Stimulated activated CD4-positive, alpha-beta T cell treated with anti-CD3 and anti-CD28 coated beads, TNF-alpha, amount 100 ng/mL, for 48 hours (primary cell): Measurements from ENCODE around the gene PRDM8.
"Not testable (repeated sequence)": the region's sequence is repeated elsewhere in the genome, so short reads cannot be mapped to it uniquely, and the experiment has no call there.

ENCODE experiments used
- DNase-seq, 3 donors: peaks; one replicate each; pipeline ENCODE4 v3.0.0-alpha.2; 2020; ENCODE audit warnings: low read depth in 3 of 3

The PRDM8 gene

DNA sequence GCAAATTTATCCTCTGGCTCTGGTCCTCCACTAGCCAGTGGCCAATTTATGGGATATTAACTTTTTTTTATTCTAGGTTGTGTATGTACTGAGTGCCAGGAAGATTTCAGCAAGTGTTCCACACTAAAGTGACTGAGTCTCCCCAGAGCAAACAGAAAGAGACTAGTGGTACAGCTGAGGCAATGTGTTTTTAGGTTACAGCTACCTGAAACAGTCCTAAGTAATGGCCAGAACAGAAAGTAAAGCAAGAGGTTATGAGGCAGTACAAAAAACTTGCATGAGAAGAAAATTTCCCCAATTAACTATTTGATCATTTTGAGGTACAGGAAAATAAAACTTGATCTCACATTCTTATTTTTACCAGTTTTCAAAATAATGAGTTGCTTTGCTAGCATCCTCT, 31.2 kb downstream of the PRDM8 start:
- DNase-seq, result no peak

DNA sequence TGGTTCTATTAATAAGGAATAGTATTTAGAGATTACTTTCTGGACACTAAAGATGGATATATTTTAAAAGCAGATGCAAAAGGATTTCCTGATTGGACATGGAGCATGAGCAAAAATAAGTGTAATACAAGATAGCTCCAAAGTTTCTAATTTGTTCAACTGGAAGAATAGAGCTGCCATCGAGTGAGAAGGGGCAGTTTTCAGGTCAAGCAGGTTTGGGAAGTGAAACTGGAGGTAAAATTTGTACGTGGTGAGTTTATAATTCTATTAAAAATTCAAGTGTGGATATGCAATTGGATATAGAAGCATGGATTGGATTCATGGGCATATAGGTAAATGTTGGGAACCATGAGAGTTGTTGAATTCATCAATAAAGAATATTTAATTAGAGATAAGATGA, 31.8 kb downstream of the PRDM8 start:
- no peak for DNase-seq

DNA sequence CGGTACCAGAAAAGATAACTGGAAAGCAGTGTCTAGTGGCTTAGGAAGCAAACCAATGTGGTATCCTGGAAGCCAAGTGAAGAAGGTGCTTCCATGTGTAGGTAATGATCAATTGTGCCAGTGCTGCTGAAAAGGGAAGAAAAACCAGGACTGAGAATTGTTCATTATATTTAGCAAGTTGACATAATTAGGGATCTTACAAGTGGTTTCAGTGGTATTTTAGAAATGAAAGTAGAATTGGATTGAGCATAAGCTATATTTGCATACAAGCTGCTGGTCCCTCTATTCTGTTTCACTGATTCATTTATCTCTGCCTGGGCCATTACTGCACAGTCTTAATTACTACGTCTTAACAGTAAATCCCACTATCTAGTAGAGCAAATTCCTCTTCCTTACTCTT, 32.3 kb downstream of the PRDM8 start:
- DNase-seq, result no peak

DNA sequence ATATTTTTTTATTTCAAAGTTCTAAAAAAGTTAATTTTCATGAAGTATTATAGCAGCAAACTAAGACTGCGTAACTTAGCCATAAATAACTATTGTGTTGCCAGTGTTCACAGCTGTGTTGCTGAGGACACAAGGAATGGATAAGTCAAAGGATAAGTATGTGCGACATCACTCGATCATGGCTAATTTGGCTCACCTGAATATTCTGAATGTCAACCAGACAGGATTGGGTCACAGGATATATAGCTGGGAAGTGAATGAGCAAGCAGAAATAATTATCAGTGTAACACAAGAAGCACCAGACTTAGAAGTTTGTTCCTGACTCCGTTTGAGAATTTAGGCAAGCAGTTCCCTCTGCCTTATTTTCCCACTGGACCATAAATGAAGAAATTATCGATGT, 33.9 kb downstream of the PRDM8 start:
- DNase-seq, result no peak

DNA sequence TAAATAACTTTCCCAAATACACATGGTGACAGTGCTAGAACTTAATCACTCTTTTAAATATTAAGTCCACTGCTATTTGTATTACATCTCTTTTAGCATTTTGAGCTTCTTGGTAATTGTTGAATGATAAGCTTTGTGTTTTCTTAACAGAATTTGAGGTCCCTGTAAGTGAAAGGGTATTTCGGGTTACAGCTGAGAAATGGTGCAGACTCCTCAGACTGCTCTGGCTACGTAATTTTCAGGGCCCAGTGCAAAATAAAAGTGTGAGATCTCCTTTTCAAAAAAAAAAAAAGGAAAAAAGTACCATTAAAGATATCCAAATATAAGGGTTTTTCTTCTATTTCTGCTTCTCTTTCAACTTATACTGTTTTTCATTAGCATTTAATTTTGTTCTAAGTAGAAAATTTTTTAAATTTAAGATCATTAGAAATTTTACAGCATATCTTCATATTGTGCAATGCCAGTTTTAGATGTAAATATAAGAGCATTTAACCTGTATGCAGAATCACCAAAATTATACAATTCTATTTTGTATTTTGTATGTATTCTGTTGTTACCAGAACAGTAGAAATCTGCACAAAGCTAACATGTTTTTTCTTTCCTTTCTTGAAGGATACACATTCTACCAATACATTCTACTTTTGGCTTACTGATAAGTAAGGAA, 35.5 kb downstream of the PRDM8 start:
- DNase-seq, result no peak

DNA sequence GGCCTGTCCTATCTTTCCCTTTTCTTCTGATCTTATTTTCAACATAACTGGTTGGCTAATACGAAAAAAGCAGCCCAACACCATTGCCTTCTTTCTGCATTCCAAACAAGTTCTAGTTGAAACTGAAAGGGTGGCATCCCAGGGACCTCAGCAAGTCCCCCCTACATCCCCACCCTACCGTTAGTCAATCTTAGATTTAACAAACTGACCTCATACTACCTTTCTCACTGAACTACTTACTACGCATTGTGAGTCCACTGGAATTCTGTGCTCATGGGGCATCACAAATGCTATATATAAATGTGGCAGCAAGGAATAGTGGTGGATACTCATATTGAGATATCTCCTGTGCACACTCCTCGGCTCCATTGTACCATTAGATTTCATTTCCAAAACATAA, 36.1 kb downstream of the PRDM8 start:
- DNase-seq, result no peak

DNA sequence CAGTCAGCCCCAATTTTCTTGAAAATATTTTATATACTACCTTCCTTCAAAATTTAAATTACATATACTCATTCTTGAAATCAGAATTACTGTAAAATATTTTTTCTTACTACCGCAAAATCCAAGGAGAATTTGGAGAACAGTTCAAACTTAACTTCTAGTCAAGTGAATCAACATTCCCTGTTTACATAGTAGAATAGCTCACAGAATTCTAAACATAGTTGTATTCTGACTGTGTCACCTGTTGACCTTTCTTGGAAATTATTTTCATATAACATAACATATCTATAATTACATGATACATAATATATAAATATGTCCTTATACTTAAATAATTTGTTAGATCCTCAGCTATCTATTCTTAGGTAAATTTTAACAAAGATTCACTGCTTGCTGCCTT, 38.1 kb downstream of the PRDM8 start:
- DNase-seq, result no peak

DNA sequence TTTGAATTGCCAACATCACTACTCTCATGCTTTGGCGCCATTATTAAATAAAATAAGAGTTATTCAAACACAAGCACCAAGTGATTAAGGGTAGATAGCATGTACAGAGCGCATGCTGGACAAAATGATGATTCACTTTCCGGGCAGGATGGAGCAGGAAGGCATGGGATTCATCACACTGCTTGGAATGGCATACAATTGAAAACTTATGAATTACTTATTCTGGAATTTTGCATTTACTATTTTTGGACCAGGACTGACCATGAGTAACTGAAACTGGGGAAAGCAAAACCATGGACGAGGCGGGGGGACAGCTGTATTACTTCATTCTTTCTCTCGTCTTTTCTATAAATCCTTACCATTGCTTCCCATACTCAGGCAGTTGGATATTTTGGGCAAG, 40.7 kb downstream of the PRDM8 start:
- no peak for DNase-seq

DNA sequence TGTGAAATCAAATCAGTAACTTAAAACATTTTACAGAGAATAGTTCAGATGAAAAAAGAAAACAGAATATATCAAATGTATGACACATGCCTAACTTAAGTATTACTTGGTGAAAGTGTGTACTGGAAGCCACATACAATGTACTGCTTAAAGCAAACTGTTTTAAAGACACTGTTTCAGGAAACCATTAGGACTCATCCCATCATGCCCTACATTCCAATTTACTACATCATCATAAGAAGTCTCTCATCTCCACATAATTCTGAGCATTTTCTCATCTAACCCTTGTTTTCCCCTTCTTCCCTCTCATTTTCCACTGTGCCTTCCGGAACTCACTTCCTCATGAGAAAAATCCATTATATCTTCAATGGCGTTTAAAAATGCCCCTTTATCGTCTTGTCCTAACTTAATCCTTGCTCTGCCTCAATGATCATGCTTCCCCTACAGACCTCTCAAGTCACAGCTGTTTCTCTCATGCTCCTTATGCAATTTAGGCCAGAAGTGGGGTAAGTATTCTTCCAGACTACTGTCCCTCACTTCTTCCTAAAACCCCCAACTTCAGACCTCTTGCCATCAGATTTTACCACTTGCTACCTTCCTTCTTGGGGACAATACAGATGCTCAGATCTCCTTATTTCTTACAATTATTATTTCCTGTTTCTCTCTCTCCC, 42.3 kb downstream of the PRDM8 start:
- no peak for DNase-seq

DNA sequence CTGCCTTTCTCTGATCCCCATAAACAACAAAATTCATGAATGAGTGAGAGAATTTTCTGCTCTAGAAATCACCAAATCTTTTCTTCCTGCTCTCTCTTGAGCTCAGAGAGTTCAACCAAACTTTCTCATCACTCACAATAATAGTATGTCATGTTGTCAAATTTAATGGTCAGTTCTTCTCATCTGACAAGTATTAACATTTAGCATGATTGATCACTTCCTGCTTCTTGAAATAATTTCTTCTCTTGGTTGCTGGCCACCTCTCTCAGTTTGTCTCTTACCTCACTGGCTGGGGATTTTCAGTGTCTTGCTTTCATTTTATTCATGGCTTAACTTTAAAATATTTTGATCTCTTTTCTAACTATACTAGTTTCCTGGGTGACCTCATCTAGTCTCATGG, 43.7 kb downstream of the PRDM8 start:
- DNase-seq, result no peak

DNA sequence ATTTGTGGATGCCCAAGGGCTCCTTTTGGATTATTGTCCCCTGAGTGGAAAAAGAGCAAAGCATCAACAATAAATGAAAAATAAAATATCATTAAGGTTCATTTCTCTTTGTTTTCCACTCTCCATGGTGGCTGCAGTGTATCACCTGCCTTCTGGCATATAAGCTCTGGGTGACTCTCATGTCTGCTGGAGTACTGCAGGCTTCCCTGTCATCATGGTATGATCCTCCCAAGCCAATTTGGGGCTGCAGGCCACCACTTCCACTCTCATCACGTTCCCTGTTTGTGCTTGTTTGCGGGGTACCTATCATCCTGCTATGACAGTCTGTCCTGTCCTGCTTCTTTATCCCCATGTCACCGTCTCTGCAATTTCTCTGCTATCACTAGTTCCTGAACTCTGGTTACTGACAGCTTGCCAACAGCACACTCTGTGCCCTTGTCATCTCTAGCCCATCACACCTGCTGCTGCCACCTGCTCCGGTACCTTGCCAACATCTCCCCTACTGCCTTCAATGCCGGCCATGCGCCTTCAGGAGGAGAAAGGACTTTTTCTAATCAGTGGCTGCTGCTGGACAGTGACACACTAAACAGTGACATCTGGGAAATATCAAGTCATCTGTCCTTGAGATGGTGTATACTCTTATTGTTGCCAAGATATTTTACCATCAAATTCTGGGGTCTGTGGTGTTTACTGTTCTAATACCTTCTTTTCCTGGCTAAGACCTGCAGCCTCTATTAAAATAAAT, 46.1 kb downstream of the PRDM8 start:
- no peak for DNase-seq

DNA sequence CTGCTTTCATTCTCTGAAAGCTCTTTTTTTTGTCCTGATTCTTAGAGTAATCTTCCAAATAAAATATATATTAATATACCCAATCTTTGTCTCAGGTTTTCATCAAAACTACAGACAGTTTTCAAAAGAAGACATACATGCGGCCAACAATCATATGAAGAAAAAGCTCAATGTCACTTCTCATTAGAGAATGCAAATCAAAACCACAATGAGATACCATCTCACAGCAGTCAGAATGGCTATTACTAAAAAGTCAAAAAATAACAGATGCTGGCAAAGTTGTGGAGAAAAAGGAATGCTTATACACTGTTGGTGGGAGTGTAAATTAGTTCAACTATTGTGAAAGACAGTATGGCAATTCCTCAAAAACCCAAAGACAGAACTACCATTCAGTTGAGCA, 50.2 kb downstream of the PRDM8 start:
- not testable (repeated sequence) for DNase-seq

DNA sequence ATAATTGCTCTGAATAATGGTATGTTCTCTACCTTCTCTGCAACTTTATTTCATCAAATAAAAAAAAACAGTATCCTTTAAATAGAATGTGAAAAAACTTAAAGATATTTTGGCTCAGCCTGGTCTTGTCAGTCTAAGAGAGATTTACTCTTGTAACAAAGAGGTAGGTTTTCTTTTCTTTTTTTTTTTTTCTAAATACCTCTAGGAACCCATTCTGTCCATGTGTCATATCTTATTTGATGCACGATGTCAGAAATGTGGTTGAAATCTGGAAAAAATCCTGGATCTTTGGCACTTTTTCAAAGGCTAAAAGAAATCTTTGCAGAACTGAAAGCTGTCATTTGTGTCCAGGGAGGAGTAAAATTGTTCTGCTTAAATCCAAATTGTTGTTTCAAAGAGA, 51.8 kb downstream of the PRDM8 start:
- DNase-seq, result no peak

DNA sequence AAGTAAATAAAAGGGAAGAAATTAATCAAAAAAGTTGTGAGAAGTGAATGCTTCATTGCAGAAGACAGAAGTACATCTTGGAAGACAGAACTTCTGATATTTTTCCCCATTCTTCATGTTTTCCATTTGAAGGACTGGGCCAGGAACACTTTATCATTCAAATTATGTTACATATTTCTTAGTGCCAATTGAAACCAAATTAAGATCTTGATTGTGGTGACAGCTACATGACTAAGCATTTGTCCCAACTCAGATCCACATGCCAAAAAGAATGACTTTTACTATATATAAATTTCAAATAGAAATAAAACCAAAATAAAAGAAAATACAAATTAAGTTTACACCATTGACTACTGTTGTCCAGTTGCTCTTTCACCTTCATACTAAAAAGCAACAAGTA, 55.1 kb downstream of the PRDM8 start:
- no peak for DNase-seq

DNA sequence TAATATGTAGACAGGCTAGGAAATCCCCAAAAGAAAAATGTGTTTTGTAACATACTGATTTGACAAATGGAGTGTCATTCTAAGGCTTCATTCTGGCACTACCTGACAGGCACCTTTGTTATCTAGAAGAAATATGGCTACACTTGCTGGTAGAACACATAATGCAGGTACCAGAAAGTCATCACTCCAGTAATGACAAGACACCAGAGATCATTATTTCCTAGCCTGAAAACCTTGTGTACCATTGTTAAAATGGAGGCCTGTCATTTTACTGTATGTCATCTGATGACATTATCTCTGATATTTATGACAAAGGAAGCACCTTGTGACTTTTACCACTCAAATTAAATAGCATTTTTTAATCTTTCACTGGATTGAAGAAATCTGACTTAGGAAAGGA, 55.6 kb downstream of the PRDM8 start:
- no peak for DNase-seq

DNA sequence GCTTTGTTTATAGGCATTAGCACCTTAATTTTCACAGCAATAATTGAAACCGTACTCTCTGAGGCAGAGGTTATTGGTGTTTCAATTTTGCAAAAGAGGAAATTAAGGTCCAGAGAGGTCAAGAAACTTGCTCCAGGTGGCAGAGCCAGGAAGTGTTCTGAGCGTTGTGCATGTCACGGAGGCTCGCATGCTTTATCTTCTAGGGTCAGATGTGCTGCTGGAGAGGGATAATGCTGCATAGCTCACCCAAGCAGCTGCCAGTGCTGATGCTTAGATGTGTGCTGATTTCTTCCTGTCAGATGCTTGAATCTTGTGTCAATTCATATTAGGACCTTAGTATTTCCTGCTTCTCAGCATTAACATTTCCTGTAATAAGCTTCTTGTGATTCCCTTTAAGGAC, 56.2 kb downstream of the PRDM8 start:
- no peak for DNase-seq
